Mesodermal cell (in vitro differentiated cells): ENCODE measurements around the gene CLDND2.
"Not testable (repeated sequence)": the region's sequence is repeated elsewhere in the genome, so short reads cannot be mapped to it uniquely, and the experiment has no call there.

Experiments used
- H3K27ac ChIP-seq: 2 replicates; pipeline ENCODE4 v1.7.0; 2013; ENCODE audit warnings: mild to moderate bottlenecking, low read depth, low read length, moderate library complexity; ENCODE audit not compliant: severe bottlenecking
- H3K36me3 ChIP-seq: 2 replicates; pipeline ENCODE4 v1.7.1; 2013; ENCODE audit warnings: mild to moderate bottlenecking, low read length, moderate library complexity; ENCODE audit not compliant: control insufficient read depth, insufficient read depth
- H3K4me1 ChIP-seq: one replicate; pipeline ENCODE4 v1.7.1; 2013; ENCODE audit warnings: mild to moderate bottlenecking, low read length; ENCODE audit not compliant: insufficient read depth, control insufficient read depth, poor library complexity, severe bottlenecking
- H3K4me3 ChIP-seq: 2 replicates; pipeline ENCODE4 v1.7.0; 2013; ENCODE audit warnings: low read length, control low read depth, mild to moderate bottlenecking; ENCODE audit not compliant: insufficient read depth, poor library complexity, severe bottlenecking; ENCODE audit errors: extremely low read depth
- H3K9me3 ChIP-seq: 2 replicates; pipeline ENCODE4 v1.7.1; 2013; ENCODE audit warnings: mild to moderate bottlenecking, low read length, moderate library complexity; ENCODE audit not compliant: control insufficient read depth
- WGBS, 2 experiments: methylation state at CpG; one replicate each; pipeline ENCODE4 v1.1.5; 2013; ENCODE audit warnings: missing lambda C conversion rate in 2 of 2; ENCODE audit not compliant: insufficient coverage in 2 of 2; 5-methylcytosine and 5-hydroxymethylcytosine counted together

CLDND2 gene

GRCh38 chr19:51398096-51398704 lies 29.4 kb upstream of the CLDND2 start:
- Histone ChIP-seq H3K36me3 (no peaks in the 10 kb centered on the region), H3K9me3 (peaks cover 25% of the 10 kb centered on the region), H3K27ac (peak overlapping the region; percentile 58), H3K4me3 (no peak overlapping the region), H3K4me1 (no peaks in the 10 kb centered on the region)
- whole genome bisulfite sequencing, 2 experiments = 65 to 71% methylated on average over 3 to 4 of the region's 7 CpGs

GRCh38 chr19:51397453-51397852 lies 28.6 kb upstream of the CLDND2 start:
- not testable (repeated sequence) for H3K4me1 ChIP-seq, H3K36me3 ChIP-seq, H3K4me3 ChIP-seq
- peak overlapping the region; percentile 58 for H3K27ac ChIP-seq
- peaks cover 19% of the 10 kb centered on the region for H3K9me3 ChIP-seq
- 87 to 96% methylated on average over 9 of the region's 9 CpGs for WGBS, 2 experiments

- WGBS, 2 experiments = 84% methylated on average over 2 of the region's 2 CpGs; no CpG with 5 or more reads in 1 of the 2 experiments
- H3K9me3 ChIP-seq = peaks cover 6% of the 10 kb centered on the region
- H3K4me3 ChIP-seq = no peak overlapping the region
- H3K4me1 ChIP-seq = no peaks in the 10 kb centered on the region
- H3K27ac ChIP-seq = no peak overlapping the region
- H3K36me3 ChIP-seq = no peaks in the 10 kb centered on the region
Measured at GRCh38 chr19:51396175-51396574, 27.4 kb upstream of the CLDND2 start.

- Histone ChIP-seq H3K9me3 (no peaks in the 10 kb centered on the region), H3K36me3 (no peaks in the 10 kb centered on the region), H3K4me3 (peak overlapping the region; percentile 50), H3K4me1 (no peaks in the 10 kb centered on the region), H3K27ac (peak overlapping the region; percentile 79)
- 1 to 4% methylated on average over 35 to 41 of the region's 45 CpGs for WGBS, 2 experiments
Measured at GRCh38 chr19:51394050-51394836, 25.4 kb upstream of the CLDND2 start.

GRCh38 chr19:51392701-51393100 lies 23.9 kb upstream of the CLDND2 start:
- whole genome bisulfite sequencing, 2 experiments = no CpG with 5 or more reads among the region's 1 CpG
- no peak overlapping the region for H3K27ac ChIP-seq
- no peak overlapping the region for H3K4me3 ChIP-seq
- H3K4me1 ChIP-seq = no peaks in the 10 kb centered on the region
- no peaks in the 10 kb centered on the region for H3K9me3 ChIP-seq
- H3K36me3 ChIP-seq = no peaks in the 10 kb centered on the region

- 67 to 72% methylated on average over 2 to 3 of the region's 8 CpGs for WGBS, 2 experiments
- no peak overlapping the region for H3K27ac ChIP-seq
Measured at GRCh38 chr19:51391073-51391611, 22.3 kb upstream of the CLDND2 start.

GRCh38 chr19:51389143-51389542 lies 20.3 kb upstream of the CLDND2 start:
- Histone ChIP-seq H3K4me1 (no peaks in the 10 kb centered on the region), H3K27ac (no peak overlapping the region), H3K4me3 (no peak overlapping the region), H3K36me3 (no peaks in the 10 kb centered on the region), H3K9me3 (no peaks in the 10 kb centered on the region)
- WGBS, 2 experiments = 91 to 92% methylated on average over 9 to 14 of the region's 14 CpGs

More at GRCh38 chr19:51391073-51391611, 22.3 kb upstream of the CLDND2 start:
- no peaks in the 10 kb centered on the region for H3K36me3 ChIP-seq
- H3K9me3 ChIP-seq = no peaks in the 10 kb centered on the region
- H3K4me1 ChIP-seq = no peaks in the 10 kb centered on the region
- H3K4me3 ChIP-seq = no peak overlapping the region

GRCh38 chr19:51387924-51388389 lies 19.2 kb upstream of the CLDND2 start, which contains the start of gene LIM2:
Gene LIM2 (minus strand): TSS chr19:51387974. CDS start chr19:51387443, 531 bp downstream.
- Histone ChIP-seq H3K4me3 (no peak within 1 kb of the TSS), H3K9me3 (no peaks in the 10 kb centered on the region), H3K36me3 (no peaks in the 10 kb centered on the region), H3K4me1 (no peaks in the 10 kb centered on the region), H3K27ac (no peak within 1 kb of the TSS)
- WGBS, 2 experiments = 87 to 95% methylated on average over 7 to 14 of the region's 15 CpGs

GRCh38 chr19:51386882-51387520 lies 18.2 kb upstream of the CLDND2 start:
- Histone ChIP-seq H3K36me3 (no peaks in the 10 kb centered on the region), H3K27ac (no peak overlapping the region), H3K4me1 (no peaks in the 10 kb centered on the region), H3K4me3 (no peak overlapping the region), H3K9me3 (no peaks in the 10 kb centered on the region)
- WGBS, 2 experiments = 90 to 92% methylated on average over 11 to 13 of the region's 14 CpGs

- Histone ChIP-seq H3K27ac (no peak overlapping the region), H3K4me3 (no peak overlapping the region), H3K36me3 (no peaks in the 10 kb centered on the region), H3K4me1 (no peaks in the 10 kb centered on the region), H3K9me3 (peaks cover 4% of the 10 kb centered on the region)
- WGBS, 2 experiments = 86 to 94% methylated on average over 1 to 4 of the region's 4 CpGs
Measured at GRCh38 chr19:51382004-51382403, 13.2 kb upstream of the CLDND2 start.
